Stimulated activated CD4-positive, alpha-beta T cell treated with anti-CD3 and anti-CD28 coated beads, Interleukin-4, amount 100 ng/mL, for 1 hour (primary cell): Measurements from ENCODE around the gene C3orf18.
"Not testable (repeated sequence)": the region's sequence is repeated elsewhere in the genome, so short reads cannot be mapped to it uniquely, and the experiment has no call there.

Experiments used
- DNase-seq: peaks from one replicate; pipeline ENCODE4 v3.0.0-alpha.2; 2020

The C3orf18 gene

GRCh38 chr3:50519471-50520089, 48.0 kb downstream of the C3orf18 start:
- DNase-seq = peak; percentile 74

- DNase-seq = no peak
These were observed 49.1 kb downstream of the C3orf18 start for GRCh38 chr3:50518436-50518835.

- no peak for DNase-seq
These were observed 49.8 kb downstream of the C3orf18 start for GRCh38 chr3:50517721-50518206.

- no peak for DNase-seq
These were observed 51.1 kb downstream of the C3orf18 start for GRCh38 chr3:50516440-50516871.

GRCh38 chr3:50515565-50516439, 51.7 kb downstream of the C3orf18 start:
- DNase-seq = no peak

- not testable (repeated sequence) for DNase-seq
These were observed 54.6 kb downstream of the C3orf18 start for GRCh38 chr3:50512908-50513307.

- DNase-seq = no peak
These were observed 55.4 kb downstream of the C3orf18 start for GRCh38 chr3:50512131-50512530.

- no peak for DNase-seq
These were observed 57.2 kb downstream of the C3orf18 start for GRCh38 chr3:50510325-50510724.

- DNase-seq = no peak
These were observed 57.8 kb downstream of the C3orf18 start for GRCh38 chr3:50509715-50510114.

- no peak for DNase-seq
These were observed 58.7 kb downstream of the C3orf18 start for GRCh38 chr3:50508821-50509220.
